CD4-positive, alpha-beta T cell (primary cell): Measurements from ENCODE around the gene PRDM7. TPM values are rescaled to one million over a fixed set of nuclear protein-coding genes. Genes with fewer than 3 reads are reported as not detected.
"Not testable (repeated sequence)": the region's sequence is repeated elsewhere in the genome, so short reads cannot be mapped to it uniquely, and the experiment has no call there.

Experiments used
- ATAC-seq: fragments of 200-7000 bp; cut with Tn5 transposase; one replicate; pipeline ENCODE4 v1.10.0; 2022; ENCODE audit warnings: mild to moderate bottlenecking; ENCODE audit not compliant: poor library complexity
- CTCF ChIA-PET: fragments of 350-600 bp; sonication (Branson Sonifier 250); formaldehyde crosslinking; loops from one replicate; lab custom pipeline; 2021; ENCODE audit warnings: antibody characterized with exemption, inconsistent platforms; lab: Charles Lee
- POLR2A ChIA-PET: fragments of 350-600 bp; sonication (Branson Sonifier 250); formaldehyde crosslinking; loops from one replicate; lab custom pipeline; 2021; ENCODE audit warnings: antibody characterized with exemption, inconsistent platforms; lab: Charles Lee
- DNase-seq, 14 experiments: peaks; one replicate each; pipeline ENCODE4 v3.0.0-alpha.2; 2013 to 2020; ENCODE audit warnings: mixed read lengths in 2 of 14
- H3K27ac ChIP-seq, 2 donors: one replicate each; pipeline versions ENCODE4 v1.5.1 to v1.7.0; 2013; ENCODE audit warnings: low read length in 2 of 2, low read depth in 1 of 2, mild to moderate bottlenecking in 1 of 2
- H3K27me3 ChIP-seq, 2 experiments: 1 replicate in 1 of 2; 2 replicates in 1 of 2; pipeline versions ENCODE4 v1.6.1 to v1.7.0; 2013; ENCODE audit warnings: low read length in 2 of 2, control low read depth in 1 of 2, mild to moderate bottlenecking in 1 of 2, moderate library complexity in 1 of 2; ENCODE audit not compliant: insufficient read depth in 2 of 2, control insufficient read depth in 1 of 2
- H3K36me3 ChIP-seq: one replicate; pipeline ENCODE4 v1.6.1; 2013; ENCODE audit warnings: low read length, control low read depth; ENCODE audit not compliant: insufficient read depth
- H3K4me1 ChIP-seq: one replicate; pipeline ENCODE4 v1.6.1; 2013; ENCODE audit warnings: low read length, control low read depth; ENCODE audit not compliant: insufficient read depth
- H3K4me3 ChIP-seq: one replicate; pipeline ENCODE4 v1.5.1; 2013; ENCODE audit warnings: mild to moderate bottlenecking, low read length, moderate library complexity
- H3K9me3 ChIP-seq, 2 experiments: 1 replicate in 1 of 2; 2 replicates in 1 of 2; pipeline versions ENCODE4 v1.6.1 to v1.7.0; 2013; ENCODE audit warnings: low read length in 2 of 2, mild to moderate bottlenecking in 2 of 2, control low read depth in 1 of 2, moderate library complexity in 1 of 2; ENCODE audit not compliant: control insufficient read depth in 1 of 2, insufficient read depth in 1 of 2
- H3K27ac Mint-ChIP-seq: one replicate; pipeline ENCODE4 v1.8.0; 2020; ENCODE audit warnings: mixed read lengths
- H3K27me3 Mint-ChIP-seq: one replicate; pipeline ENCODE4 v1.8.0; 2021; ENCODE audit warnings: mixed read lengths
- H3K36me3 Mint-ChIP-seq: one replicate; pipeline ENCODE4 v1.8.0; 2021; ENCODE audit warnings: low read depth, mixed read lengths
- H3K4me1 Mint-ChIP-seq: one replicate; pipeline ENCODE4 v1.8.0; 2021; ENCODE audit warnings: low read depth, mixed read lengths
- H3K4me3 Mint-ChIP-seq: one replicate; pipeline ENCODE4 v1.8.0; 2020; ENCODE audit warnings: mild to moderate bottlenecking, mixed read lengths
- H3K9me3 Mint-ChIP-seq: one replicate; pipeline ENCODE4 v1.8.0; 2020; ENCODE audit warnings: mixed read lengths
- intact Hi-C, 2 experiments: fragments of 100-400 bp; cut with DNase I in 1 of 2; cut with micrococcal nuclease in 1 of 2; formaldehyde crosslinking; loops; one replicate each; pipeline versions ENCODE4 v1.15.1 to v1.9.0; 2023 to 2025; cut with DNase I, micrococcal nuclease
- total RNA-seq, 174 experiments: library from RNA in 2 of 174; stranded (reverse) in 2 of 174; gene quantifications; one replicate each; pipeline ENCODE4 v1.2.3 and lab custom pipeline; 2021 to 2026

The PRDM7 gene
- total RNA-seq, 2 experiments from 2014 or later: not detected

DNA sequence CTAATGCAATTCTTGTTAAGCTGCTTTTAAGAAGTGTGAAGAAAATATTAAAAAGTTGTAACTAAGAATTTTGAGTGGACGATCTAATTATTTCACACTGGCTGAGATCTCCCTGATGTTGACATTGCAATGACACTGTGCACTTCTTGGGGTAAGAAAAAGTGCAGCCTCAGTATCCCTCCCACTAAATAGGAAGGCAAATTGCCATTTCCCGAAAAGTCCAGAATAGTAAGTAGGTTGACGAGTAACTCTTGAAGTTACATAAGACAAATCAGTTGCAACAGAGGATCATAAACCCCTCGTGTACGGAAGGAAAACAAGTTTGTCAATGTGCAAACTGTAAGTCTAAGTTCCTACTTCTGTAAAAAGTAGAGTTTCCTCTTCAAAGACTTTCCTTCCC, 21.8 kb upstream of the PRDM7 start:
- POLR2A ChIA-PET, H3K36me3 ChIP-seq, ATAC-seq, H3K4me3 ChIP-seq, DNase-seq, H3K4me1 Mint-ChIP-seq, intact Hi-C loops, H3K4me3 Mint-ChIP-seq, H3K27ac ChIP-seq, H3K27ac Mint-ChIP-seq, H3K9me3 Mint-ChIP-seq, H3K4me1 ChIP-seq, H3K27me3 ChIP-seq, H3K9me3 ChIP-seq, CTCF ChIA-PET, H3K36me3 Mint-ChIP-seq, H3K27me3 Mint-ChIP-seq: not testable (repeated sequence)

DNA sequence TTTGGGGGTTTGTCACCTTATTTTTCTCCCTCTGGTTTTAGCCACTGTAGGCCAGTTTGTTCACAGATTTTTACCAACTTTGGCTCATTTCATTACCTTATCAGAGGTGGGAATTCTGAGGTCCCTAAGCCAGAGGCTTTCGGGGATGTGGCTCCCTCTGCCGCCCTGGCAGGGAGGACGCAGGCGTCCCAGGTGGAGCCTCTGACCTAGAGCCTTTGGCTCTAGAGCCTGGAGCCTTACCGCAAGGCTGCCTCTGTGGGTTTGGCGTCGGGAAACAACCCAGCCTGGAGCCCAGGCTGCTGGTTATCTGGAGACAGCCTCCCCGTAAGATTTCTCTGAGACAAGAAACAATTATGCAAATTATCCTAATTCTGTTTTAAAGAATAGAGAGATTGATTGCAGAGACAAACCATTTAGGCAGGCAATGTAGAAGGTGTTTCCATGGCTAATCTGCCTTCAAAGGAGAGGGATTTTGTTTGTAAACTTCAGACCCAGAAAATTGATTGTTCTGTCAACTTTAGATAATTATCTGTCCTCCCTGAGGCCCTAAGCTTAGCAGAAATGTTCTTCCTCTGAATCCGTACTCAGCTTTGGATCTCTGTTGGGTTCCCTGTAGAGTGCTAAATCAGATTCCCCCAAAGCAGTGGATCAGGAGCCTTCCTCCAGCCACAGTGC, 20.0 kb upstream of the PRDM7 start:
- H3K36me3 ChIP-seq, H3K4me1 Mint-ChIP-seq, H3K4me1 ChIP-seq, H3K9me3 Mint-ChIP-seq, POLR2A ChIA-PET, H3K36me3 Mint-ChIP-seq, CTCF ChIA-PET, H3K27me3 Mint-ChIP-seq, H3K4me3 ChIP-seq, H3K27ac Mint-ChIP-seq, H3K9me3 ChIP-seq, DNase-seq, H3K27me3 ChIP-seq, ATAC-seq, H3K27ac ChIP-seq, intact Hi-C loops, H3K4me3 Mint-ChIP-seq: not testable (repeated sequence)

DNA sequence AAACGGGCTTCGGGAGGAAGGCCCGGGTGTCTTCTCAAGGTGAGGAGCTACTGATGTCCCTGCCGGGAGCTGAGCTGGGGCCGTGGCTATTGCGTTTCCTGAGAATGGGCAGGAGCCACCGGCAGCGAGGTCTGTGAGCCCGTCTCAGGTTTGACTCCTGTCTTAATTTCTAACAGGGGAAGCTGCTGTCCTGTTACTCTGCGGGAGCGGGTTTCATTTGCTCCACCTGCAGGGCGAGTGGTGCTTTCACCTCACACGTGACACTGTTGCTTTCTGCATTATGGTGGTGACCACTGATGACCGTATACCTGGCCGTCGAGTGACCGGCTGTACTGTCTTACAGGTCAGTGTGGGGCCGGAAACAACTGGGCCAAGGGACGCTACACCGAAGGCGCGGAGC, 17.7 kb upstream of the PRDM7 start:
- POLR2A ChIA-PET, H3K9me3 ChIP-seq, CTCF ChIA-PET, H3K27ac Mint-ChIP-seq, DNase-seq, H3K9me3 Mint-ChIP-seq, H3K4me3 ChIP-seq, H3K36me3 ChIP-seq, H3K4me3 Mint-ChIP-seq, H3K36me3 Mint-ChIP-seq, H3K4me1 ChIP-seq, ATAC-seq, H3K27me3 Mint-ChIP-seq, intact Hi-C loops, H3K27ac ChIP-seq, H3K27me3 ChIP-seq, H3K4me1 Mint-ChIP-seq: not testable (repeated sequence)

DNA sequence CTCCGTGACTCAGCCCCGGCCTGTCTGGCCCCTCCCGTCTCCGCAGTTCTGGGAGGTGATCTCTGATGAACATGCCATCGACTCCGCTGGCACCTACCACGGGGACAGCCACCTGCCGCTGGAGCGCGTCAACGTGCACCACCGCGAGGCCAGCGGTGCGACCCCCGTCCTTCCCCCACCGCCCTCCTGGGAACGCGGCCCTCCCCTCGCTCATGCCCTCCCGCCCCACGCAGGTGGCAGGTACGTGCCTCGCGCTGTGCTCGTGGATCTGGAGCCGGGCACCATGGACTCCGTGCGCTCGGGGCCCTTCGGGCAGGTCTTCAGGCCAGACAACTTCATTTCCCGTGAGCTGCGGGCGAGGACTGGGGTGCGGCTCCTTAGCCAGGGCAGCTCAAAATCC, 17.2 kb upstream of the PRDM7 start:
- H3K4me3 ChIP-seq, H3K4me1 ChIP-seq, H3K27me3 Mint-ChIP-seq, H3K27ac ChIP-seq, H3K36me3 Mint-ChIP-seq, POLR2A ChIA-PET, intact Hi-C loops, DNase-seq, H3K36me3 ChIP-seq, H3K27me3 ChIP-seq, ATAC-seq, H3K4me3 Mint-ChIP-seq, H3K9me3 ChIP-seq, H3K9me3 Mint-ChIP-seq, H3K27ac Mint-ChIP-seq, CTCF ChIA-PET, H3K4me1 Mint-ChIP-seq: not testable (repeated sequence)

DNA sequence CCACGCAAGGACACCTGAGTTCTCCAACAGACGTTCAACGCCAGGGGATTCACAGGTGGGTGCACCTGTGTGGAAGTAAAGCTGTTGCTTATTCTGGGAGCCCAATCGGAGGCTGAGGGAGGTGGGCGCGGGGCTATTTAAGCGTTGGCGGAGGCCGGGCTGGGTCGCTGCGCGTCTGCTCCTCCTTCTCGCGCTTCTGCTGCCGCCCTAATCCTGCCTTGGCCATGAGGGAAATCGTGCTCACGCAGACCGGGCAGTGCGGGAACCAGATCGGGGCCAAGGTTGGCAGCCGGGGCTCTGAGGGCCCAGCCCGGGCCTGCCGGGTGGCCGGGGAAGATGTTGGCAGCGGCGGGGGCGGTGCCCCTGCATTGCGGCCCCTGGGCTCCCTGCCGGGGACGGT, 16.7 kb upstream of the PRDM7 start:
- ATAC-seq, H3K9me3 Mint-ChIP-seq, H3K4me3 ChIP-seq, H3K27ac ChIP-seq, H3K4me3 Mint-ChIP-seq, POLR2A ChIA-PET, H3K36me3 Mint-ChIP-seq, H3K9me3 ChIP-seq, H3K36me3 ChIP-seq, H3K27me3 Mint-ChIP-seq, H3K27ac Mint-ChIP-seq, DNase-seq, H3K4me1 ChIP-seq, intact Hi-C loops, CTCF ChIA-PET, H3K4me1 Mint-ChIP-seq, H3K27me3 ChIP-seq: not testable (repeated sequence)

DNA sequence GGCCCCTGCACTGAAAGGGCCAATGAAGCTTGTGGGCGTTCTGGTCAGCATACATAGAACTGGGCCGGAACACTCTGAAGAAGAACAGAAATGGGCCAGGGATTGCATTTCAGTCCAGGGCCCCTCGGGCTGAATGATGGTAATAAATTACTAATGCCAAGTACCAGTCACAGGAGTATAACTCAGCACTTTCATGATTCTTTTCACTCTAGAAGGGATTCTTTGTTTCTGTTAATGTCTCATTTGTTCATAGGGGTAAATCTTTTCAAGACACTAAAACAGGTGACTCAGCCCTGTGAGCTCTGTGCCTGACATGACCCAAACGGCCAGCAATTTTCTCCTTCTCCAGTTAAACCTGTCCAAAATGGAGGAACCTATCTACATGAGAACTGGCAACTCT, 15.7 kb upstream of the PRDM7 start:
- H3K36me3 ChIP-seq, H3K4me1 ChIP-seq, H3K4me3 ChIP-seq, H3K4me1 Mint-ChIP-seq, H3K9me3 ChIP-seq, H3K27ac Mint-ChIP-seq, H3K36me3 Mint-ChIP-seq, ATAC-seq, H3K4me3 Mint-ChIP-seq, H3K9me3 Mint-ChIP-seq, H3K27me3 Mint-ChIP-seq, CTCF ChIA-PET, H3K27ac ChIP-seq, POLR2A ChIA-PET, intact Hi-C loops, DNase-seq, H3K27me3 ChIP-seq: not testable (repeated sequence)
